ENCODE results near the gene MYLIP.

Gene MYLIP

DNA sequence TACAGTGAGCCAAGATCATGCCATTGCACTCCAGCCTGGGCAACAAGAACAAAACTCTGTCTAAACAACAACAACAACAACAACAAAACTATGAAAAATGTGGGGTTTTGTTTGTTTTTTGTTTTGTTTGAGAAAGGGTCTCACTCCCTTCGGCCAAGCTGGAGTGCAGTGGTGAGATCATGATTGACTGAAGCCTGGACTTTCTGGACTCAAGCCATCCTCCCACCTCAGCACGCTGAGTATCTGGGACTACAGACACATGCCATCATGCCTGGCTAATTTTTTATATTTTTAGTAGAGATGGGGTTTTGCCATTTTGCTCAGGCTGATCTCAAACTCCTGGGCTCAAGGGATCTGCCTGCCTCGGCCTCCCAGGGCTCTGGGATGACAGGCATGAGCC lies 2.8 kb upstream of the MYLIP start (continued):
- TF ChIP-seq, protein P1, sequence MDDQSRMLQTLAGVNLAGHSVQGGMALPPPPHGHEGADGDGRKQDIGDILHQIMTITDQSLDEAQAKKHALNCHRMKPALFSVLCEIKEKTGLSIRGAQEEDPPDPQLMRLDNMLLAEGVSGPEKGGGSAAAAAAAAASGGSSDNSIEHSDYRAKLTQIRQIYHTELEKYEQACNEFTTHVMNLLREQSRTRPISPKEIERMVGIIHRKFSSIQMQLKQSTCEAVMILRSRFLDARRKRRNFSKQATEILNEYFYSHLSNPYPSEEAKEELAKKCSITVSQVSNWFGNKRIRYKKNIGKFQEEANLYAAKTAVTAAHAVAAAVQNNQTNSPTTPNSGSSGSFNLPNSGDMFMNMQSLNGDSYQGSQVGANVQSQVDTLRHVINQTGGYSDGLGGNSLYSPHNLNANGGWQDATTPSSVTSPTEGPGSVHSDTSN (CRISPR knock-in tag; IDR thresholded peaks at IDR 0.05) = no peak
- no peak for TF ChIP-seq FEZF1 (tag by site-specific recombination; IDR thresholded peaks at IDR 0.05)
- no peak for TF ChIP-seq ZBTB1 (tag by site-specific recombination; IDR thresholded peaks at IDR 0.05)
- TF ChIP-seq ZNF175 (tag by site-specific recombination; IDR thresholded peaks at IDR 0.05) = no peak
- TF ChIP-seq REPIN1 (tag by site-specific recombination; IDR thresholded peaks at IDR 0.05; ENCODE audit: low read depth) = no peak
- no peak for TF ChIP-seq ZBTB49 (tag by site-specific recombination; IDR thresholded peaks at IDR 0.05; ENCODE audit: low read depth)
- no peak for TF ChIP-seq ZNF664 (tag by site-specific recombination; IDR thresholded peaks at IDR 0.05)
- no peak for TF ChIP-seq OSR2 (tag by site-specific recombination; IDR thresholded peaks at IDR 0.05)
- no peak for TF ChIP-seq ZNF701 (tag by site-specific recombination; IDR thresholded peaks at IDR 0.05)

- peaks cover 6 to 7% of the 10 kb centered on the region in 2 experiments; a peak in 2 of 3 replicates for H3K36me3 ChIP-seq (ENCODE audit: control insufficient read depth in 2 of 2, insufficient read depth in 1 of 2, low read length in 2 of 2)
- H3K27ac ChIP-seq (ENCODE audit: extremely low read depth, low read depth, low read length) = no peak overlapping the region
- no peak overlapping the region for H3K4me3 ChIP-seq (ENCODE audit: low read depth, low read length)
- ChIA-PET CTCF (interaction anchor here (0.7 to 2.5 kb wide), 6 partner anchors 11 to 1839 kb away, joined by 3 to 9 read pairs (median 4); no protein-coding TSS in a partner anchor), POLR2A (no interaction called here)
- no peak for TF ChIP-seq ZNF157 (tag by site-specific recombination; IDR thresholded peaks at IDR 0.05)
- no peak for TF ChIP-seq ZNF529 (tag by site-specific recombination; IDR thresholded peaks at IDR 0.05; ENCODE audit: insufficient replicate concordance)
- TF ChIP-seq KLF8 (tag by site-specific recombination; IDR thresholded peaks at IDR 0.05) = no peak
- no peak for TF ChIP-seq PRDM10 (tag by site-specific recombination; IDR thresholded peaks at IDR 0.05)
- no peak for TF ChIP-seq ZNF423 (tag by site-specific recombination; IDR thresholded peaks at IDR 0.05)
- TF ChIP-seq ZNF830 (tag by site-specific recombination; IDR thresholded peaks at IDR 0.05; ENCODE audit: low read depth) = no peak
- TF ChIP-seq ZNF138 (tag by site-specific recombination; IDR thresholded peaks at IDR 0.05; ENCODE audit: borderline replicate concordance) = no peak
- no peak for TF ChIP-seq KLF7 (tag by site-specific recombination; IDR thresholded peaks at IDR 0.05; ENCODE audit: borderline replicate concordance)
- no peak for TF ChIP-seq ZNF426 (tag by site-specific recombination; IDR thresholded peaks at IDR 0.05)
- no peak for TF ChIP-seq ZNF670 (tag by site-specific recombination; IDR thresholded peaks at IDR 0.05; ENCODE audit: low read depth)
- no peak for TF ChIP-seq ZNF404 (tag by site-specific recombination; IDR thresholded peaks at IDR 0.05)
- TF ChIP-seq ZNF324 (tag by site-specific recombination; IDR thresholded peaks at IDR 0.05) = no peak
- no peak for TF ChIP-seq FEZF1 (tag by site-specific recombination; IDR thresholded peaks at IDR 0.05)
- no peak for TF ChIP-seq ZIC2 (tag by site-specific recombination; IDR thresholded peaks at IDR 0.05)
- TF ChIP-seq, protein P2, sequence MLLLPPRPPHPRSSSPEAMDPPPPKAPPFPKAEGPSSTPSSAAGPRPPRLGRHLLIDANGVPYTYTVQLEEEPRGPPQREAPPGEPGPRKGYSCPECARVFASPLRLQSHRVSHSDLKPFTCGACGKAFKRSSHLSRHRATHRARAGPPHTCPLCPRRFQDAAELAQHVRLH (tag by site-specific recombination; IDR thresholded peaks at IDR 0.05) = no peak
- H3K4me1 ChIP-seq (ENCODE audit: control insufficient read depth, insufficient read depth, low read length) = peaks cover 3% of the 10 kb centered on the region; the same call in 1 of the 2 replicates
- H3K9me3 ChIP-seq (ENCODE audit: control insufficient read depth, insufficient read depth, low read depth, low read length) = no peaks in the 10 kb centered on the region
Observed at GRCh38 chr6:16126861-16127260, 2.0 kb upstream of the MYLIP start.
